Osteoblast (primary cell): ENCODE measurements around the gene GH2. TPM values are rescaled to one million over a fixed set of nuclear protein-coding genes. Genes with fewer than 3 reads are reported as not detected.
A peak's percentile ranks its signal among the peaks of the same experiment; 100 is the strongest.

ENCODE experiments used
- DNase-seq: peaks from one replicate; pipeline ENCODE4 v3.0.0; 2011; ENCODE audit warnings: low spot score, mixed read lengths; ENCODE audit not compliant: insufficient read length; ENCODE audit errors: missing footprints
- H2AFZ ChIP-seq: 2 replicates; pipeline ENCODE4 v1.6.0; 2011; ENCODE audit warnings: mild to moderate bottlenecking, low read length
- H3K27ac ChIP-seq: 2 replicates; pipeline ENCODE4 v1.5.1; 2011; ENCODE audit warnings: mild to moderate bottlenecking, low read depth, low read length, moderate library complexity
- H3K27me3 ChIP-seq: 2 replicates; pipeline ENCODE4 v1.6.0; 2012; ENCODE audit warnings: mild to moderate bottlenecking, control low read depth, inconsistent platforms, low read length, moderate library complexity; ENCODE audit not compliant: insufficient read depth
- H3K36me3 ChIP-seq: 2 replicates; pipeline ENCODE4 v1.5.1; 2011; ENCODE audit warnings: mild to moderate bottlenecking, low read length, control low read depth, moderate library complexity; ENCODE audit not compliant: insufficient read depth
- H3K4me1 ChIP-seq: 2 replicates; pipeline ENCODE4 v1.5.1; 2011; ENCODE audit warnings: mild to moderate bottlenecking, low read length, control low read depth, moderate library complexity; ENCODE audit not compliant: insufficient read depth
- H3K4me2 ChIP-seq: 2 replicates; pipeline ENCODE4 v1.6.0; 2011; ENCODE audit warnings: mild to moderate bottlenecking, low read length; ENCODE audit not compliant: insufficient read depth
- H3K4me3 ChIP-seq: fragments of 200-600 bp; sonication (generic); 3 replicates; pipeline ENCODE4 v1.5.1; 2012; ENCODE audit warnings: mild to moderate bottlenecking, low read length, inconsistent platforms; ENCODE audit not compliant: insufficient read depth
- H3K79me2 ChIP-seq: 2 replicates; pipeline ENCODE4 v1.6.0; 2012; ENCODE audit warnings: mild to moderate bottlenecking, low read length, control low read depth, inconsistent platforms; ENCODE audit not compliant: insufficient read depth
- H3K9me3 ChIP-seq: 2 replicates; pipeline ENCODE4 v1.5.1; 2011; ENCODE audit warnings: low read depth, low read length, control low read depth
- H4K20me1 ChIP-seq: 2 replicates; pipeline ENCODE4 v1.6.0; 2012; ENCODE audit warnings: mild to moderate bottlenecking, low read length, control low read depth; ENCODE audit not compliant: insufficient read depth
- CTCF ChIP-seq: IDR thresholded peaks from 2 replicates; pipeline ENCODE4 v1.5.1; 2011; ENCODE audit warnings: mild to moderate bottlenecking, low read depth, low read length, moderate library complexity; ENCODE audit errors: extremely low read depth
- total RNA-seq: library from RNA; depleted of rRNA; stranded (reverse); fragments of >200 nt; gene quantifications from 2 replicates; pipeline ENCODE4 v1.2.3, GENCODE V29; 2012

The GH2 gene
- total RNA-seq, 1 donor = not detected

- Histone ChIP-seq H3K27ac (no peak overlapping the region), H3K36me3 (no peaks in the 10 kb centered on the region), H3K4me3 (no peak overlapping the region), H3K4me2 (no peak overlapping the region), H3K79me2 (no peaks in the 10 kb centered on the region), H3K9me3 (no peaks in the 10 kb centered on the region), H3K4me1 (no peaks in the 10 kb centered on the region), H4K20me1 (no peaks in the 10 kb centered on the region), H2AFZ (no peak overlapping the region), H3K27me3 (peaks cover 2% of the 10 kb centered on the region)
- DNase-seq = no peak
- no peak for TF ChIP-seq CTCF
Measured at GRCh38 chr17:63928966-63929695, 47.4 kb upstream of the GH2 start.

GRCh38 chr17:63928172-63928666 is 46.5 kb upstream of the GH2 start:
- TF ChIP-seq CTCF = no peak
- H3K36me3 ChIP-seq = no peaks in the 10 kb centered on the region
- no peaks in the 10 kb centered on the region for H3K9me3 ChIP-seq
- no peaks in the 10 kb centered on the region for H3K4me1 ChIP-seq
- no peak overlapping the region for H2AFZ ChIP-seq
- DNase-seq = no peak
- no peak overlapping the region for H3K27ac ChIP-seq
- H3K4me2 ChIP-seq = no peak overlapping the region
- H4K20me1 ChIP-seq = no peaks in the 10 kb centered on the region
- H3K27me3 ChIP-seq = no peaks in the 10 kb centered on the region
- H3K79me2 ChIP-seq = no peaks in the 10 kb centered on the region
- H3K4me3 ChIP-seq = no peak overlapping the region

- Histone ChIP-seq H2AFZ (no peak overlapping the region), H3K9me3 (no peaks in the 10 kb centered on the region), H3K27me3 (no peaks in the 10 kb centered on the region), H3K4me1 (no peaks in the 10 kb centered on the region), H3K36me3 (no peaks in the 10 kb centered on the region), H3K27ac (no peak overlapping the region), H3K79me2 (no peaks in the 10 kb centered on the region), H4K20me1 (no peaks in the 10 kb centered on the region), H3K4me3 (no peak overlapping the region), H3K4me2 (no peak overlapping the region)
- peak; percentile 67 for DNase-seq
- no peak for TF ChIP-seq CTCF
Measured at GRCh38 chr17:63927464-63928171, 45.9 kb upstream of the GH2 start.

GRCh38 chr17:63926164-63926563 is 44.4 kb upstream of the GH2 start:
- Histone ChIP-seq H3K27ac (no peak overlapping the region), H3K27me3 (no peaks in the 10 kb centered on the region), H2AFZ (no peak overlapping the region), H3K9me3 (no peaks in the 10 kb centered on the region), H3K4me2 (no peak overlapping the region), H3K4me3 (no peak overlapping the region), H3K36me3 (no peaks in the 10 kb centered on the region), H4K20me1 (no peaks in the 10 kb centered on the region), H3K79me2 (no peaks in the 10 kb centered on the region), H3K4me1 (no peaks in the 10 kb centered on the region)
- no peak for TF ChIP-seq CTCF
- peak; percentile 41 for DNase-seq
